ENCODE results near the gene EXOC6B. TPM values are rescaled to one million over a fixed set of nuclear protein-coding genes. Genes with fewer than 3 reads are reported as not detected.

The EXOC6B gene
- total RNA-seq, 3 donors from 2014 or later = 32.2 to 49.2 (median 37.0) TPM

- Histone ChIP-seq H3K4me1 (no peaks in the 10 kb centered on the region), H3K27ac (no peak overlapping the region), H3K27me3 (no peaks in the 10 kb centered on the region), H3K4me3 (no peak overlapping the region), H3K9me3 (no peaks in the 10 kb centered on the region), H3K36me3 (no peaks in the 10 kb centered on the region)
- intact Hi-C loops (cut with DNase I; ENCODE audit: low total_unique reads) = no loop called here
- TF ChIP-seq CTCF (IDR thresholded peaks at IDR 0.05) = no peak
- no peak for TF ChIP-seq POLR2AphosphoS5 (IDR thresholded peaks at IDR 0.05)
- TF ChIP-seq POLR2A (IDR thresholded peaks at IDR 0.05) = no peak
- no peak for DNase-seq (ENCODE audit: low spot score in 2 of 2)
These were observed 562.6 kb downstream of the EXOC6B start for GRCh38 chr2:72263043-72263775.

DNA sequence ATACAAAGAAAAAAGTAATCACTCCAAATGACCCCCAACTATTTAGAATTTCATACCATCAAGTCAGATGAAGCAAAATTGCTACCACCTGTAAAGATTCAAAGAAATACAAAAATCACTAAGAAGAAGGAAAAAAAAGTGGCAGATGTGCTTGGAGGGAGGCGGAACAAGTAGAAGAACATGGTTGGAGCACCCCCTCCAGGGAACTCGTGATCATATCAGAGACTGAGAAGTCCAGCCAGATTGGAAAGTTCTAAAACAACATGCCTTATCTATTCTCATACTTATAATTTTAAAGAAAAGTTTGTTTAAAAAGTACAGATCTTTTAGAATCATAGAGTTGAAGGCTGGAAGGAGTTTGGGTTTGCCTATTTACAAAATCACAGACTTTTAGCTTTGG lies 564.8 kb downstream of the EXOC6B start:
- Histone ChIP-seq H3K27ac (no peak overlapping the region), H3K4me1 (no peaks in the 10 kb centered on the region), H3K36me3 (no peaks in the 10 kb centered on the region), H3K4me3 (no peak overlapping the region), H3K9me3 (no peaks in the 10 kb centered on the region), H3K27me3 (no peaks in the 10 kb centered on the region)
- no peak for TF ChIP-seq CTCF (IDR thresholded peaks at IDR 0.05)
- no peak for TF ChIP-seq POLR2AphosphoS5 (IDR thresholded peaks at IDR 0.05)
- TF ChIP-seq POLR2A (IDR thresholded peaks at IDR 0.05) = no peak
- intact Hi-C loops (cut with DNase I; ENCODE audit: low total_unique reads) = no loop called here
- no peak for DNase-seq (ENCODE audit: low spot score in 2 of 2)

GRCh38 chr2:72255540-72255939 lies 570.3 kb downstream of the EXOC6B start:
- intact Hi-C loops (cut with DNase I; ENCODE audit: low total_unique reads) = no loop called here

GRCh38 chr2:72254831-72255451 lies 570.9 kb downstream of the EXOC6B start:
- no peak overlapping the region for H3K4me3 ChIP-seq
- DNase-seq (ENCODE audit: low spot score in 2 of 2) = no peak
- H3K27me3 ChIP-seq = no peaks in the 10 kb centered on the region
- H3K9me3 ChIP-seq = peaks cover 0 to 7% of the 10 kb centered on the region in 2 donors
- intact Hi-C loops (cut with DNase I; ENCODE audit: low total_unique reads) = no loop called here
- no peaks in the 10 kb centered on the region for H3K36me3 ChIP-seq
- H3K4me1 ChIP-seq = no peaks in the 10 kb centered on the region
- H3K27ac ChIP-seq = no peak overlapping the region
- no peak for TF ChIP-seq POLR2A (IDR thresholded peaks at IDR 0.05)
- TF ChIP-seq POLR2AphosphoS5 (IDR thresholded peaks at IDR 0.05) = no peak
- no peak for TF ChIP-seq CTCF (IDR thresholded peaks at IDR 0.05)

More at GRCh38 chr2:72255540-72255939, 570.3 kb downstream of the EXOC6B start:
- Histone ChIP-seq H3K4me1 (no peaks in the 10 kb centered on the region), H3K36me3 (no peaks in the 10 kb centered on the region), H3K27me3 (no peaks in the 10 kb centered on the region), H3K27ac (no peak overlapping the region), H3K9me3 (peaks cover 0 to 7% of the 10 kb centered on the region in 2 donors), H3K4me3 (no peak overlapping the region)
- TF ChIP-seq CTCF (IDR thresholded peaks at IDR 0.05) (no peak), POLR2A (IDR thresholded peaks at IDR 0.05) (no peak), POLR2AphosphoS5 (IDR thresholded peaks at IDR 0.05) (no peak)
- no peak for DNase-seq (ENCODE audit: low spot score in 2 of 2)

DNA sequence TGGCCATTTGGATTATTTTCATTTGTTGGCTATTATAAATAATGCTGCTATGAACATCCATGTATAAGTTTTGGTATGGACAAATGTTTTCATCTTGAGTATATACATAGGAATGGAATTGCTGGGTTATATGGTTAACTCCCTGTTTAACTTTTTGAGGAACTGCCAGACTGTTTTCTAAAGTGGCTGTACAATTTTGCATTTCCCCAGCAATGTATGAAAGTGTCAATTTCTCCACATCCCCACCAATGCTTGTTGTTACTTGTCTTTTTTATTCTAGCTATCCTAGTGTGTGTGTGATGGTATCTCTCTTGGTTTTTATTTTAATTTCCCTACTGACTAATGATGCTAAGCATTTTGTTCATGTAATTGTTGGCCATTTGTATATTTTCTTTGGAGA lies 587.5 kb downstream of the EXOC6B start:
- TF ChIP-seq POLR2A (IDR thresholded peaks at IDR 0.05) (no peak), POLR2AphosphoS5 (IDR thresholded peaks at IDR 0.05) (no peak), CTCF (IDR thresholded peaks at IDR 0.05) (no peak)
- no peaks in the 10 kb centered on the region for H3K27me3 ChIP-seq
- no peaks in the 10 kb centered on the region for H3K9me3 ChIP-seq
- no peaks in the 10 kb centered on the region for H3K36me3 ChIP-seq
- intact Hi-C loops (cut with DNase I; ENCODE audit: low total_unique reads) = no loop called here
- H3K4me1 ChIP-seq = no peaks in the 10 kb centered on the region
- no peak overlapping the region for H3K27ac ChIP-seq
- no peak overlapping the region for H3K4me3 ChIP-seq
- no peak for DNase-seq (ENCODE audit: low spot score in 2 of 2)
